ENCODE measurements around the gene CTRB1.
"Not testable (repeated sequence)": the region's sequence is repeated elsewhere in the genome, so short reads cannot be mapped to it uniquely, and the experiment has no call there.

Gene CTRB1

DNA sequence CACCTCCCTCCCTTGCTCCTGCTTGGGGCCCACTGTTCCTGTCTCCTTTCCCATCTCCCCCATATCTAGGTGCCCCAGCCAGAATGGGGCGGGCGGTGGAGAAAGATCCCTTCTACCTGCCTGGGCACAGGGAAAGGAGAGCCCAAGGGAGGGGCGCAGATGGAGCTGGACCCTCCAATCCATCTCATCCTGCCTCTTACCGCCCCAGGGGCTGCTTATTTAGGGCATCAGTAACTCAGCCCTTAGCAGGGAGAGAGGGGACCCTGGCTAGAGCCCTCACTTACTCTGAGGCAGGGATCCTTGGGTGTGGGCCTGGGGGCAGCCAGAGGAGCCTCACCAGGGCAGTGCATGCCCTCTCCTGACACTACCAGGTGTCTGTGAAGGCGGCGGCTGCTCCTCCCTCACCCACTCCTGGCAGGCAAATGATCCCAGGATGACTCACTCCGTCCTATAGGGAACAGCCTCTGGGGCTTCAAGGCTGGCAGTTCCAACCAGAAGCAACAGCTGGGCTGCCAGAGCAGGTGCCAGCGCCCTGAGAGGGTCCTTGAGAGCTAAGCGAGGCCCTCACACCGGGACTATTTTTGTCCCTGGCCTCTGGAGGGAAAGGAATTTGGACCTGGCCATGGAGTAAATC is 49.0 kb downstream of the CTRB1 start:
- no peak overlapping the region for H3K4me3 ChIP-seq (ENCODE audit: low read depth, low read length)
- TF ChIP-seq, protein P1, sequence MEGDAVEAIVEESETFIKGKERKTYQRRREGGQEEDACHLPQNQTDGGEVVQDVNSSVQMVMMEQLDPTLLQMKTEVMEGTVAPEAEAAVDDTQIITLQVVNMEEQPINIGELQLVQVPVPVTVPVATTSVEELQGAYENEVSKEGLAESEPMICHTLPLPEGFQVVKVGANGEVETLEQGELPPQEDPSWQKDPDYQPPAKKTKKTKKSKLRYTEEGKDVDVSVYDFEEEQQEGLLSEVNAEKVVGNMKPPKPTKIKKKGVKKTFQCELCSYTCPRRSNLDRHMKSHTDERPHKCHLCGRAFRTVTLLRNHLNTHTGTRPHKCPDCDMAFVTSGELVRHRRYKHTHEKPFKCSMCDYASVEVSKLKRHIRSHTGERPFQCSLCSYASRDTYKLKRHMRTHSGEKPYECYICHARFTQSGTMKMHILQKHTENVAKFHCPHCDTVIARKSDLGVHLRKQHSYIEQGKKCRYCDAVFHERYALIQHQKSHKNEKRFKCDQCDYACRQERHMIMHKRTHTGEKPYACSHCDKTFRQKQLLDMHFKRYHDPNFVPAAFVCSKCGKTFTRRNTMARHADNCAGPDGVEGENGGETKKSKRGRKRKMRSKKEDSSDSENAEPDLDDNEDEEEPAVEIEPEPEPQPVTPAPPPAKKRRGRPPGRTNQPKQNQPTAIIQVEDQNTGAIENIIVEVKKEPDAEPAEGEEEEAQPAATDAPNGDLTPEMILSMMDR (IDR thresholded peaks at IDR 0.05; ENCODE audit: borderline replicate concordance, insufficient read depth, low read depth, low read length): no peak

DNA sequence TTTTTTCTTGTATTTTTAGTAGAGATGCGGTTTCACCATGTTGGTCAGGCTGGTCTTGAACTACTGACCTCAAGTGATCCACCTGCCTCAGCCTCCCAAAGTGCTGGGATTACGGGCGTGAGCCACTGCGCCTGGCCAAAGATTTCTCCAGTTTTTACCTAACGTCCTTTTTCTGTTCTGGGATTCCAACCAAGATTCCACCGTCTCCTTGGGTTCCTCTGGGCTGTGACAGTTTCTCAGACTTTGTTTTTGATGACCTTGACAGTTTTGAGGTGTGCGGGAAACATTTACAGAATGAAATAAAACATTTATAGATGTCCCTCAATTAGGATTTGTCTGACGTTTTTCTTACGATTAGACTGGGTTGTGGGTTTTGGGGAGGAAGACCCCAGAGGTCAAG is 50.6 kb downstream of the CTRB1 start:
- not testable (repeated sequence) for H3K4me3 ChIP-seq (ENCODE audit: low read depth, low read length)

DNA sequence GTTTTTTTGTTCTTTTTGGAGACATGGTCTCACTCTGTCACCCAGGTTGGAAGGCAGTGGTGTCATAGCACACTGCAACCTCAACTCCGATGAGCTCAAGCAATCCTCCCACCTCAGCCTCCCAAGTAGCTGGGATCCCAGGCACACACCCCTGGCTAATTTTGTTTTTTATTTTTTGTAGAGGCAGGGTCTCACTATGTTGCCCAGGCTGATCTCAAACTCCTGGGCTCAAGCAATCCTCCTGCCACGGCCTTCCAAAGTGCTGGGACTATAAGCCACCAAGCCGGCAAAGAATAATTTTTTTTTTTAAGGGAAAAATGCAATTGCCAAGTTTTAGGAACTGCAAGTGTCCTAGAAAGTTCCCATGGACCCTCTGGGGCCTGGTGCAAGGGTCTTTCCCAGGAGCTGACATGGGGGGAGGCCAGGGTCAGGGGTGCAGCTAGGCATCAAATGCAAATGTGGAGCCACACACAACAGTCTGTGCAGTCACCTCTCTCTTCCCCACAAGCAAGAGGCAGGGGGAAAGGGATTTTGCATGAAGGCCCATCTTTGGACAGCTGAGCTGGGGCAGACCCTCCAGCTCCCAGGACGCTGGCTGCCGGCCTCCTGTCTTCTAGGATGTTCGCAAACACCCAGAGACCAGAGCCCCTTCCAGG is 52.8 kb downstream of the CTRB1 start:
- TF ChIP-seq, protein P1 (IDR thresholded peaks at IDR 0.05; ENCODE audit: borderline replicate concordance, insufficient read depth, low read depth, low read length): no peak
- no peak overlapping the region for H3K4me3 ChIP-seq (ENCODE audit: low read depth, low read length)

DNA sequence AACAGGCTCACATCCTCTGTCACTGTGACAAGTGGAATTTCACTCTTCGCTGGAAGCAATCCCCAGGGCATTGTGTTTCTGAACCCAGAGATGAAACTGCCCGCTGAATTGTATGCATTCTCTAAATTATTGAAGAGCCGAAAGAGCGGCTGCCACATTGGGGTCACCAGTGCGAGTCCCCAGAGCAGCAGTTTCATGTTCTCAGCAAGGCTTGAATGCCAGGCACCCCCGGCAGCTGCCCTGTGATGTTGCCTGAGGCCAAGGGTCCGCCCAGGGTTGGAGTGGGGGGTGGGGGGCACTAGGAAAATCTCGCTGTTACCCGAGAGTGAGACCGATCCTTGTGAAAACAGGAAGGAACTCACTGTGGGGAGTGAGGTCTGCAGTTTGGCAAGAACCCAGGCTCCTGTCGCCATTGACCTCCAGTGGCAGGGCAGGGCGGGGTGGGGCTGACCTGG is 53.3 kb downstream of the CTRB1 start:
- H3K4me3 ChIP-seq (ENCODE audit: low read depth, low read length): no peak overlapping the region
- TF ChIP-seq, protein P1 (IDR thresholded peaks at IDR 0.05; ENCODE audit: borderline replicate concordance, insufficient read depth, low read depth, low read length): no peak

DNA sequence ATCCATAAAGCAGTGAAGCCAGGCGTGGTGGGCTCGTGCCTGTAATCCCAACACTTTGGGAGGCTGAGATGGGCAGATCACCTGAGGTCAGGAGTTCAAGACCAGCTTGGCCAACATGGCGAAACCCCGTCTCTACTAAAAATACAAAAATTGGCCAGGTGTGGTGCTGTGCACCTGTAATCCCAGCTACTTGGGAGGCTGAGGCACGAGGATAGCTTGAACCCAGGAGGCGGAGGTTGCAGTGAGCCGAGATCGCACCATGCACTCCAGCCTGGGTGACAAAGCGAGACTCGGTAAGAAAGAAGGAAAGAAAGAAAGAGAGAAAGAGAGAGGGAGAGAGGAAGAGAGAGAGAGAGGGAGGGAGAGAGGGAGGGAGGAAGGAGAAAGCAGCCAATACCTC is 53.8 kb downstream of the CTRB1 start:
- not testable (repeated sequence) for H3K4me3 ChIP-seq (ENCODE audit: low read depth, low read length)

DNA sequence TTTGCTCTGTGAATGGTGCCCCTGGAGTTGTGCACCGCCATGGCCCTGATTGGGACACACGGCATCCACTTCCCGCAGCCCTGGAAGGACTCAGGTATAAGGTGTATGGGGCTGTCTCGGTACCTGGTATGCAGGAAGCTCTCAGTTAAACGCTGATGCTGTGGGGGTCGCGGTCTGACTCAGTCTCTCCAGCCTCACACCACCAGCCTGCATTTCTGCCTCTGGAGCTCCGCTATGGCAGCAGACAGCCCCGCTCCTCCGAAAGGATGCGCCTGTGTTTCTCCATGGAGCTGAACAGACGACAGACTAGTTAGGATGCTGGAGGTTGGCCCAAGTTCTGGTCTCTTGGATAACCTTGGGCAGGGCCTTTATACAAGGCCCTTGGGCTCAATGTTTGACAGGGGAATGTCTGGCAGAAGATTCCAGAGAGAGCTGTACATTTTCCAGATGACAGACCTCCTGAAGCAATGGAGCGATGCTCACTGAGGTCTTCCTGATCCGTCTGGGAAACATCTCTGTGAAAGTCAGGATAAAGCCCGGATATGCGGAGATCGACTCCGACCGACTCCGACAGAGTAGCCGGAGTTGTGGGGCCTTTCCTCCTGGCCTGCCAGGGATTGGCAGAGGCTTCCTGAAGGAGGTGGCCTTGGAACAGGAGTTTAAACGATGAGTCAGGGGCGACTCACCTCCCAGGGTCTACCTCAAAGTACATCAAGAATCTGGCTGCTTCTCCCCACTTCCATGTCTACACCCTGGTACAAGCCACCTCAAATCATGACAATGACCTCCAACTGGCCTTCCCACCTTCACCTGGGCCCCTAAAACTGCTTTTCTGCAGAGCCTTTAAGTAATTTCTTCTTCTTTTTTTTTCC is 54.5 kb downstream of the CTRB1 start:
- TF ChIP-seq, protein P1 (IDR thresholded peaks at IDR 0.05; ENCODE audit: borderline replicate concordance, insufficient read depth, low read depth, low read length): no peak
- no peak overlapping the region for H3K4me3 ChIP-seq (ENCODE audit: low read depth, low read length)

All from GM12875 (cell line).